Neuronal stem cell (in vitro differentiated cells): ENCODE measurements around the gene SMOC2.

Experiments
- DNase-seq: peaks from one replicate; pipeline ENCODE4 v3.0.0-alpha.2; 2013; ENCODE audit warnings: low spot score
- H2AFZ ChIP-seq: one replicate; pipeline ENCODE4 v1.6.1; 2013; ENCODE audit warnings: mild to moderate bottlenecking, low read length, inconsistent platforms
- H2AK5ac ChIP-seq: 2 replicates; pipeline ENCODE4 v1.6.1; 2013; ENCODE audit warnings: low read depth, mild to moderate bottlenecking, inconsistent platforms, low read length, moderate library complexity, mixed read lengths
- H2BK120ac ChIP-seq: 2 replicates; pipeline ENCODE4 v1.6.1; 2013; ENCODE audit warnings: low read depth, mild to moderate bottlenecking, inconsistent platforms, low read length, moderate library complexity, mixed read lengths
- H2BK12ac ChIP-seq: one replicate; pipeline ENCODE4 v1.6.1; 2013; ENCODE audit warnings: low read length, inconsistent platforms
- H2BK15ac ChIP-seq: 2 replicates; pipeline ENCODE4 v1.6.1; 2013; ENCODE audit warnings: mild to moderate bottlenecking, low read length, inconsistent platforms, mixed read lengths
- H2BK5ac ChIP-seq: one replicate; pipeline ENCODE4 v1.6.1; 2013; ENCODE audit warnings: inconsistent platforms, mild to moderate bottlenecking, low read length, moderate library complexity
- H3K14ac ChIP-seq: one replicate; pipeline ENCODE4 v1.6.1; 2013; ENCODE audit warnings: low read length, inconsistent platforms
- H3K18ac ChIP-seq: 2 replicates; pipeline ENCODE4 v1.6.1; 2013; ENCODE audit warnings: low read length, inconsistent platforms
- H3K23ac ChIP-seq: 2 replicates; pipeline ENCODE4 v1.6.1; 2013; ENCODE audit warnings: low read depth, mild to moderate bottlenecking, mixed read lengths, low read length, inconsistent platforms; ENCODE audit not compliant: poor library complexity
- H3K27ac ChIP-seq: replicated peaks from 3 replicates; pipeline ENCODE4 v1.5.1; 2013; ENCODE audit warnings: low read length, inconsistent platforms
- H3K27me3 ChIP-seq, 3 experiments: 2 replicates each; pipeline ENCODE4 v1.6.1; 2013; ENCODE audit warnings: low read length in 3 of 3, mild to moderate bottlenecking in 2 of 3, inconsistent platforms in 1 of 3, low read depth in 1 of 3, mixed read lengths in 1 of 3, moderate library complexity in 1 of 3; ENCODE audit not compliant: control insufficient read depth in 3 of 3, insufficient read depth in 3 of 3
- H3K36me3 ChIP-seq, 2 donors: replicated peaks in 1 of 2; 2 replicates each; pipeline ENCODE4 v1.6.1; 2013; ENCODE audit warnings: low read length in 2 of 2; ENCODE audit not compliant: control insufficient read depth in 2 of 2, insufficient read depth in 2 of 2
- H3K4ac ChIP-seq: 2 replicates; pipeline ENCODE4 v1.6.1; 2013; ENCODE audit warnings: inconsistent platforms, mild to moderate bottlenecking, low read length, moderate library complexity
- H3K4me1 ChIP-seq, 2 donors: 1 replicate in 1 of 2; 2 replicates in 1 of 2; pipeline ENCODE4 v1.6.1; 2013; ENCODE audit warnings: low read length in 2 of 2, low read depth in 1 of 2; ENCODE audit not compliant: control insufficient read depth in 2 of 2, insufficient read depth in 1 of 2
- H3K4me2 ChIP-seq: one replicate; pipeline ENCODE4 v1.6.1; 2013; ENCODE audit warnings: mild to moderate bottlenecking, low read length, inconsistent platforms; ENCODE audit not compliant: insufficient read depth, poor library complexity, severe bottlenecking
- H3K4me3 ChIP-seq, 2 donors: 2 replicates each; pipeline ENCODE4 v1.5.1; 2013; ENCODE audit warnings: low read length in 2 of 2, mild to moderate bottlenecking in 2 of 2, inconsistent platforms in 1 of 2, moderate library complexity in 1 of 2
- H3K79me1 ChIP-seq: one replicate; pipeline ENCODE4 v1.6.1; 2013; ENCODE audit warnings: low read depth, mild to moderate bottlenecking, inconsistent platforms, low read length, moderate library complexity
- H3K9ac ChIP-seq: one replicate; pipeline ENCODE4 v1.6.1; 2013; ENCODE audit warnings: mild to moderate bottlenecking, low read depth, low read length, inconsistent platforms; ENCODE audit not compliant: poor library complexity
- H3K9me3 ChIP-seq, 2 donors: replicated peaks in 1 of 2; 2 replicates each; pipeline versions ENCODE3 to v1.6.1; 2013; ENCODE audit warnings: low read length in 2 of 2, mild to moderate bottlenecking in 2 of 2, inconsistent platforms in 1 of 2, low read depth in 1 of 2, mixed read lengths in 1 of 2, moderate library complexity in 1 of 2; ENCODE audit not compliant: control insufficient read depth in 2 of 2, insufficient read depth in 1 of 2
- H4K8ac ChIP-seq: one replicate; pipeline ENCODE4 v1.6.1; 2013; ENCODE audit warnings: low read depth, mild to moderate bottlenecking, inconsistent platforms, low read length, moderate library complexity
- H4K91ac ChIP-seq: one replicate; pipeline ENCODE4 v1.6.1; 2013; ENCODE audit warnings: low read length, low read depth, mild to moderate bottlenecking, inconsistent platforms; ENCODE audit not compliant: poor library complexity
- WGBS, 2 donors: extraction: QIAGEN DNeasy Blood & Tissue Kit; methylation state at CpG; one replicate each; pipeline ENCODE4 v1.1.7; 2013; ENCODE audit warnings: missing lambda C conversion rate in 2 of 2, mixed read lengths in 1 of 2; ENCODE audit not compliant: insufficient read length in 2 of 2, insufficient replicate concordance in 1 of 2; ENCODE audit errors: extremely low coverage in 2 of 2; 5-methylcytosine and 5-hydroxymethylcytosine counted together

SMOC2 gene

DNA sequence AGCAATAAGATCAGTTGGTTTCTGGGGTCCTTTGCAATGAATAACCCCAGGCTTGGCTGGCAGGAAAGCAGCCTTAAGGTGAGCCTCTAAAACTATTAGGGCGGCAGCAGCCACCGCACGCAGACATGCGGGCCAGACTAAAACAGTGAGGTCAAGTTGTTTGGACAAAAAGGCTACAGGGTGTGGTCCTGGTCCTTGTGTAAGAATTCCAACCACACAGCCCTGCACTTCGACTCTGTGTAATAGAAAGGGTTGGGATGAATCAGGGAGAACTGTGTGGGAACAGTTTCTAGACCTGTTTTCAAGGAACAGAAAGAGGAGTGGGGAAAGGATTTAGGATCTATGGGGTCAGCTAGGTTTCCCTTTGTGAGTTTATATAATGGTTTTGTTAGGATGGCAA lies 237.6 kb downstream of the SMOC2 start:
- no peak overlapping the region for H3K14ac ChIP-seq
- no peak overlapping the region for H2AFZ ChIP-seq
- no peak overlapping the region for H4K91ac ChIP-seq
- no peak overlapping the region for H2BK5ac ChIP-seq
- no peaks in the 10 kb centered on the region for H3K27me3 ChIP-seq
- no peak overlapping the region for H3K4ac ChIP-seq
- H3K27ac ChIP-seq: no peak overlapping the region
- H3K79me1 ChIP-seq: no peaks in the 10 kb centered on the region
- no peak overlapping the region for H4K8ac ChIP-seq
- no CpG with 5 or more reads among the region's 5 CpGs for WGBS, 2 donors
- H3K36me3 ChIP-seq: no peaks in the 10 kb centered on the region
- no peak overlapping the region for H3K4me3 ChIP-seq
- no peak overlapping the region for H2BK120ac ChIP-seq
- no peak overlapping the region for H3K4me2 ChIP-seq
- no peak overlapping the region for H2BK15ac ChIP-seq
- no peak for DNase-seq
- no peaks in the 10 kb centered on the region for H3K9me3 ChIP-seq
- H2AK5ac ChIP-seq: no peak overlapping the region
- no peak overlapping the region for H3K23ac ChIP-seq
- H3K4me1 ChIP-seq: peaks cover 5 to 18% of the 10 kb centered on the region in 2 donors
- no peak overlapping the region for H2BK12ac ChIP-seq
- H3K9ac ChIP-seq: no peak overlapping the region
- H3K18ac ChIP-seq: no peak overlapping the region

DNA sequence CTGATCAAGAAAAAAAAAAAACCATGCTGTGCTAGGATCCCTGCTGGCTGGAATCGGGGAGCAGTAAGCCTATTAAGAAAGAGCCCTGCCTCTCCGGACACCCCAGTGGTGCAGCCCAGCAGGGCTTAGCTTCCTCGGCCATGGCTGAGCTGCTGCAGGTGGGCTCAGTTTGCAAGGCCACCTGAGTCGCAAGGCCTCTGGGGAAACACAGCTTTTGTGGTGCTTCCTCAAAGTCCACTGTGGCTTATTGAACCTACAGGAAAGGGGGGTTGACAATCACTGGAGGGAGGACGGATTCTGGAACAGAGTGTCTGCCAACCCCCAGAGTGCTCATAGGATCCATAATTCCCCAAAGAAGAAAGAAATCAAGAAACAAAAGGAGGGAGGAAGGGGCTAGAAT lies 240.8 kb downstream of the SMOC2 start:
- H3K4me1 ChIP-seq: peaks cover 5 to 22% of the 10 kb centered on the region in 2 donors
- H4K8ac ChIP-seq: no peak overlapping the region
- H2BK5ac ChIP-seq: no peak overlapping the region
- H3K14ac ChIP-seq: no peak overlapping the region
- no peak overlapping the region for H3K4me2 ChIP-seq
- DNase-seq: no peak
- H4K91ac ChIP-seq: no peak overlapping the region
- no peak overlapping the region for H3K18ac ChIP-seq
- H3K36me3 ChIP-seq: no peaks in the 10 kb centered on the region
- no peak overlapping the region for H3K4ac ChIP-seq
- no peak overlapping the region for H3K9ac ChIP-seq
- no peak overlapping the region for H2BK120ac ChIP-seq
- H3K79me1 ChIP-seq: no peaks in the 10 kb centered on the region
- H3K9me3 ChIP-seq: no peaks in the 10 kb centered on the region
- no peak overlapping the region for H2AK5ac ChIP-seq
- no peak overlapping the region for H3K4me3 ChIP-seq
- H3K27ac ChIP-seq: no peak overlapping the region
- H2AFZ ChIP-seq: no peak overlapping the region
- no peak overlapping the region for H3K23ac ChIP-seq
- H2BK15ac ChIP-seq: no peak overlapping the region
- H2BK12ac ChIP-seq: no peak overlapping the region
- WGBS, 2 donors: no CpG with 5 or more reads among the region's 5 CpGs
- no peaks in the 10 kb centered on the region for H3K27me3 ChIP-seq

DNA sequence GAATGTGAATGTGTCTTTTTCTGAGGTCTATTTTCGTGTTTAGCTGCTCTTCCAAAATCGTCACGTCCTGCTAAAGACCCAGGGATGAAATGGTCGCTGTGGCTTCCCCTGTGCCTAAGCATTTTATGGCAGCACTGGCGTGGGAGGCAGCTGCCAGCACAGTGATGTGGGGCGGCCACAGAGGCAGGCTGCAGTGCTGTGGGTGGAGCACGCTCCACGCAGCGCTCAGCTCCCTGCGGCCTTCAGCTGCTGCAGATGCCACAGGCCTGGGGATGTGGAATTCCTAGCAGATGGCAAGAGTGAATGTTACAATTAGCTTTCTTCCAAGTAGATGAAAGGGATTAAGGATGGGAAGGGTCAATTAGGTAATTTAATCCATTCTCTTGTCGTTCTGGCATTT lies 242.6 kb downstream of the SMOC2 start:
- H3K9me3 ChIP-seq: no peaks in the 10 kb centered on the region
- H2AFZ ChIP-seq: peak overlapping the region; percentile 45
- H3K27ac ChIP-seq: peak overlapping the region; percentile 16
- H2BK15ac ChIP-seq: no peak overlapping the region
- H2BK120ac ChIP-seq: no peak overlapping the region
- no peak overlapping the region for H3K14ac ChIP-seq
- no peaks in the 10 kb centered on the region for H3K36me3 ChIP-seq
- no peak overlapping the region for H2BK12ac ChIP-seq
- H3K27me3 ChIP-seq: no peaks in the 10 kb centered on the region
- H2BK5ac ChIP-seq: no peak overlapping the region
- H4K8ac ChIP-seq: no peak overlapping the region
- peak overlapping the region; percentile 51 for H3K23ac ChIP-seq
- DNase-seq: peak; percentile 35
- H4K91ac ChIP-seq: no peak overlapping the region
- no CpG with 5 or more reads among the region's 11 CpGs for WGBS, 2 donors
- H3K9ac ChIP-seq: peak overlapping the region; percentile 57
- H2AK5ac ChIP-seq: no peak overlapping the region
- H3K4me1 ChIP-seq: peaks cover 10 to 31% of the 10 kb centered on the region in 2 donors
- no peak overlapping the region for H3K4me3 ChIP-seq
- no peak overlapping the region for H3K4ac ChIP-seq
- H3K79me1 ChIP-seq: no peaks in the 10 kb centered on the region
- H3K18ac ChIP-seq: peak overlapping the region; percentile 92
- no peak overlapping the region for H3K4me2 ChIP-seq

DNA sequence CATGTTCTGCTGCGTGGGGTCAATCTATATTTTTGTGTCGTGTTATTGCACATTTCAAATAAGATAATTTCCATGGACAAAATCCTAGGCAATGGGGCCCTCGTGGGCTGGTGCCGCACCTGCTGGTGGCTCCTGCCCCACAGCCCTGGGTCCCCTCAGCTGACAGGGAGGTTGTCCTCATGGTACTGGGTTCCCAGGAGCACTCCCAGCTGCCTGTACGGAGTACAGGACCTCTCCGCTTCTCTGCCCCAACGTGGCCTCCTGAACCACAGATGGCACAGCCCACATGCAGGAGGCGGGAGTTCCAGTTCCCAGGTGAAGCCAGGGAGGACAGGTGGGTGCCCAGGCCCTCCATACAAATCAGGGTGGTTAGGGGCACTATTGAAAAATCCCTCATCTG lies 243.5 kb downstream of the SMOC2 start:
- H3K9me3 ChIP-seq: no peaks in the 10 kb centered on the region
- no peak overlapping the region for H2BK5ac ChIP-seq
- H3K4ac ChIP-seq: no peak overlapping the region
- no peak for DNase-seq
- peak overlapping the region; percentile 14 for H2BK15ac ChIP-seq
- no peak overlapping the region for H3K4me2 ChIP-seq
- no peaks in the 10 kb centered on the region for H3K27me3 ChIP-seq
- H3K79me1 ChIP-seq: no peaks in the 10 kb centered on the region
- no peak overlapping the region for H2AFZ ChIP-seq
- H3K4me3 ChIP-seq: no peak overlapping the region
- H2BK12ac ChIP-seq: peak overlapping the region; percentile 12
- H3K36me3 ChIP-seq: no peaks in the 10 kb centered on the region
- H2AK5ac ChIP-seq: peak overlapping the region; percentile 13
- no peak overlapping the region for H4K8ac ChIP-seq
- H3K14ac ChIP-seq: no peak overlapping the region
- WGBS, 2 donors: no CpG with 5 or more reads among the region's 8 CpGs
- H3K9ac ChIP-seq: no peak overlapping the region
- H3K23ac ChIP-seq: no peak overlapping the region
- H3K4me1 ChIP-seq: peaks cover 10 to 31% of the 10 kb centered on the region in 2 donors
- H4K91ac ChIP-seq: no peak overlapping the region
- no peak overlapping the region for H3K27ac ChIP-seq
- no peak overlapping the region for H2BK120ac ChIP-seq
- H3K18ac ChIP-seq: peak overlapping the region; percentile 4
